NCI-H1694 treated with DMSO at 0.1 percent for 48 hours (cell line): ENCODE measurements around the gene PRDM16.

Experiments
- DNase-seq: peaks from one replicate; lab custom pipeline; 2025; lab: John Stamatoyannopoulos, UW

PRDM16 gene

DNA sequence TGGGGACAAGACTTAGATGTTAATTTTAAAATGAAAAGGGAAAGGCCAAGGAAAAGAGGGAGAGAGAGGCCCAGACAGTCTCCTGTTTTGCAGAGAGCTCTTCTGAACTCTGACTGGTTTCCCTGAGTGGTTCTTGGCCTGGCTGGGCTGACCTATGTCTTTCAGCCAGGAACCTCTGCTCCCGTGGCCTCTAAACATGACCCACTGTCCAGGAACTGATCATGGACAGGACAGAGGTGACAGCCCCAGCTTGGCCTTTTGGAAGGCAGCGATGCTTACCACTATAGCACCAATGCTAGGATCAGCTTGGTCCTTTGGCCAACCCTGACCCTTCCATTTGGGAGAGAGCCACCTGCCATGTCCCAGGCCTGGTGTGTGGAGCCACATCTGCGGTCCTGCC is 55.2 kb downstream of the PRDM16 start:
- DNase-seq, result no peak

GRCh38 chr1:3125078-3125477 is 56.1 kb downstream of the PRDM16 start:
- DNase-seq, result no peak

DNA sequence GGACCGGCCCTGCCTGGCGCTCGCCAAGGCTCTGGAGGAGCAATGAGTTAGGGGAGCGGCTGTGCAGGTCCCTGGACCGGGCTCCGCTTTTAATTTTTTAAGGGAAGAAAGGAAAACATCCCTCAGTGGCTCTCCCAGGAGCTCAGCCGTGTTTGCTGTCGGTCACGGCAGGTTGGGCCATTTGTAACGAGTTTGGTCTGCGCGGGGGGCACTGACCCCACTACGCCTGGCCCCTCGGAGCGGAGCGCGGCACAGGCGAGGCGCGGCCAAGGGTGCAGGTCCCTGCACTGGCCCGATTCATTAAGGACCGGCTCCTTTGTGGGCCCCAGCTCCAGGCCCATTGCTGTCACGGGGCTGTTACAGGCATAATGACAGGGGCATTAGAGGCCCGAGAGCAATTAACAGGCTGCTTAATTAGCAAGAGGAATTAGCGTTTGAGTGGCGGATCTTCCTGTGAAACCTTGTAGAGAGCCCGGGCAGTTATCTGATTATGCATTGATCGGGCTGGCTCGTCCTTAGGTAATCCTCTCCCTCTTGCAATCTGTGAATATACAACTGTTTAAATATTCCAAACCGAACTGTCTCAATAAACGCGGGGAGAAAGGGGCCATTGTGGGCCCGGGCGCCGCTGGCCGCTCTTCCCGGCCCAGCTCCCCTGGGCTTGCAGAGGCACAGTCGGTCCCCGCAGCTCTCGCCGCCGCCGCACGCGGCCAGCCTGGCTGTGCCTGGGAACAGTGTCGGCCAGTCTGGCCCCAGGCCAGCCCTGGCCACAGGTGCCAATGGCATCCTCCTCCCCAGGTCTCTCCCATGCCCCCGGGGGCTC is 56.8 kb downstream of the PRDM16 start:
- no peak for DNase-seq

GRCh38 chr1:3126756-3127678 is 58.0 kb downstream of the PRDM16 start:
- no peak for DNase-seq

GRCh38 chr1:3127738-3128137 is 58.7 kb downstream of the PRDM16 start:
- DNase-seq, result no peak

GRCh38 chr1:3128431-3129132 is 59.6 kb downstream of the PRDM16 start:
- DNase-seq, result no peak

GRCh38 chr1:3129133-3129490 is 60.1 kb downstream of the PRDM16 start:
- DNase-seq, result no peak

DNA sequence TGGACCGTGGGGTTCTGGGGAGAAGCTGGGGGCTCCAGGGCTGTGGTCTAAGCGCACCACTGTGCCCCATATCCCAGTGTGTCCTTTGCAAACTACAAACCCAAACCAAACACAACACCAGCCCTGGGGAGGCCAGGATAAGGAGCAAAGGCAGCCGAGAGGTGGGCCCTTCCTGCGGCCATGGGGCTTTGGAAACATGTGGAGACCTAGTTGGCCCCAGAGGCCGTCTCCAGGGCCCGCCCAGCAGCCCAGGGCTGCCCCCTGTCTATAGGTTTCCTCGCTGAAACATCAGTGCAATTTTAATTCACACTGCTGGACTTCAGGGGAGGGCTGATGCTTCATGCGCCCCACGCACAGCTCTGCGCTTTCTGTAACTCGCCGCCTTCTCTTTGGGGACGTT is 61.3 kb downstream of the PRDM16 start:
- no peak for DNase-seq

DNA sequence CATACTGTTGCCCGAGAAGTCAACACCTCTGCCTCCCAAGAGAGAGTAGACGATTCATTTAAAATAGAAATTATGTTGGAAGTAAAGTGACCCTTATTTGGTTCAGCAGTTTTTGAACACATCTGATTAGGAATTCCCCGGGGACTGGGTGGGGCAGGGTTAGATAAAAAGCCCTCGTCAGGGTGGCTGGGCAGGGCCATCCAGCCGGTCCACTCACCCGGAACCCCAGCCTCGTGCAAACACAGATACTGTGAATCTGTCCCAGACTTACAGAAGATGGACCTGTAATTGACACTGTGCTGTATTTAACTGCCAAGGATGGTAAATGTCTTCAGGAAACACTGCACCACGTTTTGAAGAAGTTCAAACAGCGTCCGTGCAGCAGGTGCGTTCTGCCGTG is 63.7 kb downstream of the PRDM16 start:
- DNase-seq, result no peak

DNA sequence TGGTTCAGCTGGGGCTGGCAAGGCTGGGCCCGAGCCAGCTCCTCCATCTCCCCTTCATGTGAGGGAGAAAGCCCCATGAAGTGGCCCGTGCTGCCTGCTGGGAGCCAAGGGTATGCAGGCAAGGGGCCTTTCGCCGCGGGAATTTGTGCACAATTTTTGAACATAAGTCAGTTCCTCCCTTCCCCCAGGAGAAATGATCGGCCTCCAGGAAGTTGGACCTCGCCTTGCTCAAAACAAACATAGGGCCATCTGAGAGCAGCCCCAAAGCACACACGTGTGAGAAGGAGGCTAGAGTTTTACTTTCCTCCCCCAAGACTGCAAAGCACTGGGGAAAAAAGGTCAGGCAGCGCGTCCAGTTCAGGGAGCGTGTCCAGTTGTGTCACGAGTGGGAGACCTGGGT is 64.7 kb downstream of the PRDM16 start:
- DNase-seq, result no peak

DNA sequence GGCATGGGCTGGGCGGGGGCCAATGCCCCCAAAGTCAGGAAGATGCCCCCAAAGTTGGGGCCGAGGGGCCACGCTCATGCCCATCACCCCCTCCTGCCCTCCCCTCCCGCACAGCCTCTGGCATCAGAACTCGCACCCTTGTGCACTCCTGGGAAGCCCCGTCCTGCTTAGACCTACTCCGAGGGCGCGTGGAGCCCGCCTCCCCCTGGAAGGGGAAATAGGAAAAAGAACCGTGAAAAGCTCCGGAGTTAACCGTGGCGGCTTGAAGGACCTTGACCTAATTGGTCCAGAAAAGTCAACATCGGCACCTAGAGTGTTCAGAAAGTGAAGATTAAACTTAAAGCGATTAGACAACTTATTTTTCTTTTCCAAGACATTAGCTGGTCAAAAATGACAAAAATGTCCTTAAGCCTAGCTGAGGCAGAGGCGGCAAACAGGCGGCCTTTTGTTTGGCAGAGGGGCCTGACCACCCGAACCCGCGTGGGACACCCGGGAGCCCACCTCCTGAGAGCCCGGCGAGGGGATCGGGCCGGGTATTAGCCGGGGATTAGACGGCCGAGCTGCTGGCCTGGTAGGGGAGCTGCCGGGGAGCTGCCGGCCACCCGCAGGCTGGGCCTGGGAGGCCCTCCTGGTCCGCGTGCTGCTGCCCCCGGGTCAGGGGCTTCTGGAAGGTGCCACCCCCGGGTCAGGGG is 65.5 kb downstream of the PRDM16 start:
- DNase-seq, result no peak

DNA sequence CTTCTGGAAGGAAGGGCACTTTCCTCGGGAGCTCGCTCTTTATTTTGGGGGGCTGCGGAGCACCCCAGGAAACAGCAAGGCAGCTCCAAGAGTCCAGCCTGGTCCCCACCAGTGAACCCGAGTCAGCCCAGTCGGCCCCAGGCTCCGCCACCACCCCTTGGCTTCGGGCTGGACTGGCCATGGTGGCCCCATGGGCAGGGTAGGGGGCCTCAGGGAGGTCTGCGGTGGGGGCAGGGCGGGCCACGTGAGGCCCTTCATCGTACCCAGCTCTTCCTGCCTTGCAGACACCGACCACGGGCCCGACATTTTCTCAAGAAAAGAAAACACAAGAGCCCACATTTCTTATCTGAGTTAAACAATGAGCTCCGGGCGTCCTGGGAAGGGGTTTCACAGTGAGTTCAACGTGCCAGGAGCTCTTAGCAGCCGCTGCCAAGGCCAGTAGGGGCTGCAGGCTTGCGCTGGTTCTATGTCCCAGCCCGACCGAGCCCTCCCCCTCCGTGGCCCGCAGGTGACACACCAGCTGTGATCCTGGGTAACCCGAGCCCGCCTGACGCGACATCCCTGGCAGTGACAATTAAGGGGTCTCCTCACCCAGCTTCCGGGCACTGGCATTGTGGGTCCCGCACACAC is 66.2 kb downstream of the PRDM16 start:
- no peak for DNase-seq

- DNase-seq, result no peak
Observed at GRCh38 chr1:3135744-3136455, 66.9 kb downstream of the PRDM16 start.

DNA sequence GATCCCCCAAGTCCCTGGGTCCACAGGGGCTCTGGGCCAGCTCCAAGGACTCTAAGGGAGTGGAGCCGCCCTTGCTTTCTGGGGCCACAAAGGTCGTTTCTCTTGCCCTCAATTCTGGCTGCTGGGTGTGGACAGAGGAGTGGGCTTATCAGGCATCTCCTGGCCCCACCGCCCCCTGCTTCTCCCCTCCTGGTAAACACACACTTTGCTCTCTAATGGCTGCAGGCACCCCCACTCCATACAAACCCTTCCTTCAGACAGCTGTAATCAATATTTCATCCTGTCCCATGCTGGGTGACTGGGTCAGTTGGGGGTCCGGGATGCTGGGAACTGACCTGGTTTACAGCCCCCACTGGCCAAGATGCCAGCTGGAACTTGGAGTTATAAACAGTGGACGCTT is 67.5 kb downstream of the PRDM16 start:
- DNase-seq, result no peak

- DNase-seq, result no peak
Observed at GRCh38 chr1:3137111-3138100, 68.4 kb downstream of the PRDM16 start.

GRCh38 chr1:3138623-3139151 is 69.7 kb downstream of the PRDM16 start:
- no peak for DNase-seq

DNA sequence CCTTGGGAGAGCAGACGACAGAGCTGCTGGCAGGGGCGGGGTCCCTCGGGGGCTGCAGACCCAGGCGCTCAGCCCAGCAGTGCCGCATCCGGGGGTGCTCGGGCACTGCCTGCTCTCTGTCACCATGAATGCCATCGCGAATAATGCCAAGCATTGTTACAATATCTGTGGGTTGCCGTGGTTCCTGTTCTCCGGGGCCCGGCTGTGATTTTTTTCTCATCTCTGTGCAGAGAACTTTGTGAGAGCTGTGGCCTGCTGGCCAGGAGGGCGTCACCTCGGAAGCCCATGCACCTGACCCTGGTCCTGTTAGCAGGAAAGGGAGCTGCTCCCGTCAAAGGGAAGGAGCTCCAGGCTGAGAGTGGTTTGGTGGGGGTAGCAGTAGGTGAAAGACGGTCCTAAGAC is 70.4 kb downstream of the PRDM16 start:
- DNase-seq, result no peak

DNA sequence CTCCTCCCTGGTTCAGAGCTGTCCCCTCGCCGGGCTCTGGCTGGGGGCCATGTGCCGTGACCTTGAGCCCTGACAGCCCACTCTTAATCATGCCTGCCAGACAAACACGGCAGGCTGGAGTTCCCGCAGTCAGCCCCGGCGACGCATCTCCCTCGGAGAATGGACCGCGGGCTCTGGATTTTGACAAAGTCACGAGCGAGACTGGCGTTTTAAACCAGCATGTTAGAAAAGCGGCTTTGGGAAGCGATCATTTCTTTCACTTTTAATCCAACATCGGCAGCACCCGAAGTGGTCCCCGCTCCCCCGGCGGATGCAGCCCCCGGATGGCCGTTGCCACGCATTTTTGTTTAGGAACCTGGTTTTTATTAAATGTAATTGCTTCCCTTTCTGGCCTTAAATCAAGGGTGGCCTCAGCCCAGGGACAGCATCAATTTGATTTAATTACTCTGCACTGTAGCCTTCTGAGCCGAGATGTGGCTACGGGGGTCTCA is 70.9 kb downstream of the PRDM16 start:
- DNase-seq, result no peak

DNA sequence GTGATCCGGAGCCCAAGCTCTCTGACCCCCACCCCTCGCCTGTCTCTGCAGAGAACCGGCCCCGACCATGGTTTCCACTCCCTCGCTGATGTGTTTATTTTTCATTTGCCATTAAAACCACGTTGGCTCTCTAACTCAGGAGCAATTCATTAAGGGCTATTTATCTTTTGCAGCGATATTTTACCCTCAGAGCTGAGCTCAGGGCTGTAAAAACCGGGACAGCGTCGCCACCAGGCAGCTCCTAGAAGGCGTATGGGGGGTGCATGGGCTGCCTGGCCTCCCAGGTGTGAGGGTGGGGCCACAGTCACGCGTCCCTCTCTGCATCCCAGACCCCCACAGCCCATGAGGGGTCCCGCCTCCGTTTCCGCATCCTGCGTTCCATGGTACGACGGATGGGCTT is 71.4 kb downstream of the PRDM16 start:
- DNase-seq, result no peak
